ENCODE results near the gene TOR1A. TPM values are rescaled to one million over a fixed set of nuclear protein-coding genes. Genes with fewer than 3 reads are reported as not detected.

TOR1A gene
- total and polyA plus RNA-seq, 3 donors from 2014 or later = 23.1 to 43.4 (median 32.9) TPM

- H3K27ac ChIP-seq = no peak overlapping the region
- no peaks in the 10 kb centered on the region for H3K36me3 ChIP-seq (ENCODE audit: low read depth, missing control alignments)
- 93 to 100% methylated on average over 1 of the region's 1 CpG for WGBS, 2 donors
- H3K4me3 ChIP-seq = no peak overlapping the region
- DNase-seq = no peak
- TF ChIP-seq CTCF (IDR thresholded peaks at IDR 0.05) = no peak
- no peak for TF ChIP-seq POLR2A (IDR thresholded peaks at IDR 0.05)
- H3K9me3 ChIP-seq = no peaks in the 10 kb centered on the region
- H3K27me3 ChIP-seq = no peaks in the 10 kb centered on the region
- intact Hi-C loops (cut with DNase I; ENCODE audit: low total_unique reads) = no loop called here
- H3K4me1 ChIP-seq = peaks cover 18% of the 10 kb centered on the region
Measured at GRCh38 chr9:129832982-129833381, 9.0 kb upstream of the TOR1A start.

GRCh38 chr9:129828969-129829368 is 5.0 kb upstream of the TOR1A start:
- no peaks in the 10 kb centered on the region for H3K36me3 ChIP-seq (ENCODE audit: low read depth, missing control alignments)
- DNase-seq = no peak

DNA sequence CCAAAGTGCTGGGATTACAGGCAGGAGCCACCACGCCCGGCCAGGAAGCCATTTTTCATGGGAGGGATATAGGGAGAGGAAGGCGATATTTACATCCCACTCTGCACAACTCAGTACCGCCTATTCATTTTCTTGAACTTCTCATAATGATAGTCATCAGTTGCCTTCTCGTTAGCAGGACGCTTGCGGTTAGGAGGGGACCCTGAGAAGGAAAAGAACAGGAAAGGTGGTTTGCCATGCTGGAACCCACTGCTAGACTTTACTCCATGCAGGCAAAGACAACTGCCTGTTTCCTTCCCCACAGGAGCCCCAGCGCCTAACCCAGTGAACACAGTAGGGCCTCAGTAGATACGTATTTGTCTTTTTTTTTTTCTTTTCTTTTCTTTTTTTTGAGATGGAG is 4.1 kb upstream of the TOR1A start:
- DNase-seq = no peak
- WGBS, 2 donors = 84 to 93% methylated on average over 9 of the region's 9 CpGs
- no peak for TF ChIP-seq CTCF (IDR thresholded peaks at IDR 0.05)
- TF ChIP-seq POLR2A (IDR thresholded peaks at IDR 0.05) = no peak
- no peaks in the 10 kb centered on the region for H3K9me3 ChIP-seq
- no peaks in the 10 kb centered on the region for H3K4me1 ChIP-seq
- no peak overlapping the region for H3K27ac ChIP-seq
- no peaks in the 10 kb centered on the region for H3K36me3 ChIP-seq (ENCODE audit: low read depth, missing control alignments)
- H3K27me3 ChIP-seq = no peaks in the 10 kb centered on the region
- intact Hi-C loops (cut with DNase I; ENCODE audit: low total_unique reads) = no loop called here
- H3K4me3 ChIP-seq = no peak overlapping the region

More at GRCh38 chr9:129828969-129829368, 5.0 kb upstream of the TOR1A start:
- TF ChIP-seq POLR2A (IDR thresholded peaks at IDR 0.05) = no peak
- TF ChIP-seq CTCF (IDR thresholded peaks at IDR 0.05) = no peak
- Histone ChIP-seq H3K4me3 (no peak overlapping the region), H3K27ac (no peak overlapping the region), H3K9me3 (no peaks in the 10 kb centered on the region), H3K4me1 (peaks cover under 1% of the 10 kb centered on the region), H3K27me3 (no peaks in the 10 kb centered on the region)
- 90 to 99% methylated on average over 10 of the region's 10 CpGs for WGBS, 2 donors
- intact Hi-C loops (cut with DNase I; ENCODE audit: low total_unique reads) = no loop called here

GRCh38 chr9:129826759-129827158 is 2.8 kb upstream of the TOR1A start:
- H3K4me3 ChIP-seq = no peak overlapping the region
- H3K36me3 ChIP-seq (ENCODE audit: low read depth, missing control alignments) = no peaks in the 10 kb centered on the region
- intact Hi-C loops (cut with DNase I; ENCODE audit: low total_unique reads) = no loop called here
- no peak overlapping the region for H3K27ac ChIP-seq
- 82 to 94% methylated on average over 1 of the region's 1 CpG for WGBS, 2 donors
- TF ChIP-seq POLR2A (IDR thresholded peaks at IDR 0.05) = no peak
- no peak for TF ChIP-seq CTCF (IDR thresholded peaks at IDR 0.05)
- peaks cover 5% of the 10 kb centered on the region for H3K4me1 ChIP-seq
- no peak for DNase-seq
- no peaks in the 10 kb centered on the region for H3K27me3 ChIP-seq
- H3K9me3 ChIP-seq = no peaks in the 10 kb centered on the region

DNA sequence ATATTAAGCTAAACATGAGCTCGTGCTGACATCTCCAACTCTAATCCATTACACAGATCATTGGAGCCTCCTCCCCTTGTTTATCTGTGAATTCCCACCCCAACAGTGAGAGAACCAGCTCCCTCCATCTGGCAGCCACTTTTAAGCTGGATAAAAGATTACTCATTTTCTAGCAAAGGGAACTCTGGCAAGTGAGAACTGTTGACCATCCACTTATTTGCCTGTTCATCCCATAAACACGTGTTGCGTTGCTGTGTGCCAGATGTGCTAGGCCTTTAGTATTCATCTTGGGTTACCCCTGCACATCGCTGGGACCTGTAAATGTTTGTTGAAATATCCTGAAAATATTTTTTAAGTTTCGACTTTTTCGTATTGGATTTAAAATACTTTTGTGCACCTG is 2.4 kb upstream of the TOR1A start:
- DNase-seq = no peak
- H3K27ac ChIP-seq = no peak overlapping the region
- no peak for TF ChIP-seq POLR2A (IDR thresholded peaks at IDR 0.05)
- TF ChIP-seq CTCF (IDR thresholded peaks at IDR 0.05) = no peak
- no peaks in the 10 kb centered on the region for H3K9me3 ChIP-seq
- H3K4me1 ChIP-seq = peaks cover 5% of the 10 kb centered on the region
- no peaks in the 10 kb centered on the region for H3K36me3 ChIP-seq (ENCODE audit: low read depth, missing control alignments)
- H3K27me3 ChIP-seq = no peaks in the 10 kb centered on the region
- 80 to 82% methylated on average over 6 of the region's 6 CpGs for WGBS, 2 donors
- intact Hi-C loops (cut with DNase I; ENCODE audit: low total_unique reads) = no loop called here
- H3K4me3 ChIP-seq = no peak overlapping the region
